Activated naive CD4-positive, alpha-beta T cell treated with anti-CD3 and anti-CD28 coated beads for 36 hours (primary cell): Measurements from ENCODE around the gene SPANXD. TPM values are rescaled to one million over a fixed set of nuclear protein-coding genes. Genes with fewer than 3 reads are reported as not detected.

Experiments used
- total RNA-seq, 2 experiments: library from RNA; stranded (reverse); gene quantifications; one replicate each; pipeline ENCODE4 v1.2.3, GENCODE V29; 2021

The SPANXD gene
- total RNA-seq, 2 experiments from 2014 or later: not detected

Other genes with a start within 250 kb of the SPANXD start
- not detected for gene SPANXA1, start 114.0 kb downstream of the SPANXD start, total RNA-seq
- gene SPANXA2, start 109.0 kb downstream of the SPANXD start, total RNA-seq: not detected
- gene MAGEC3, start 139.6 kb upstream of the SPANXD start, total RNA-seq: not detected
- not detected for gene MAGEC1, start 205.2 kb upstream of the SPANXD start, total RNA-seq